Prostate gland (tissue), 2 donors: ENCODE measurements around the gene ALDH18A1.

Experiments
- CTCF ChIP-seq, 4 experiments: fragments of 200-600 bp in 2 of 4; fragments of 450-650 bp in 2 of 4; sonication (generic) in 2 of 4; IDR thresholded peaks; 1 replicate in 3 of 4; 2 replicates in 1 of 4; pipeline ENCODE4 v1.5.1; 2016 to 2019; ENCODE audit warnings: antibody characterized with exemption in 4 of 4, mild to moderate bottlenecking in 2 of 4, moderate library complexity in 2 of 4
- POLR2A ChIP-seq: fragments of 450-650 bp; IDR thresholded peaks from one replicate; pipeline ENCODE4 v1.6.1; 2016; ENCODE audit warnings: antibody characterized with exemption, mild to moderate bottlenecking

DNA sequence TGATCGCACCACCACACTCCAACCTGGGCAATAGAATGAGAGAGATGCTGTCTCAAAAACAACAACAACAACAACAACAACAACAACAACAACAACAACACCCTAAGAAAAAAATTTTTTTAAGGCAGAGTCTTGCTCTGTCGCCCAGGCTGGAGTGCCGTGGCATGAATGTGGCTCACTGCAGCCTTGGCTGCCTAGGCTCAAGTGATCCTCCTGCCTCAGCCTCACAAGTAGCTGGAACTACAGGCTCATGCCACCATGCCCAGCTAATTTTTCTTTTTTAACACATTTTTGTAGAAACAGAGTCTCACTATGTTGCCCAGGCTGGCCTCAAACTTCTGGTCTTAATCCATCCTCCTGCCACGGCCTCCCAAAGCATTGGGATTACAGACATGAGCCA lies 18.6 kb downstream of the ALDH18A1 start:
- TF ChIP-seq CTCF (IDR thresholded peaks at IDR 0.05) (no peak), POLR2A (no peak)
